H1 (cell line): ENCODE measurements around the gene IPO11. TPM values are rescaled to one million over a fixed set of nuclear protein-coding genes. Genes with fewer than 3 reads are reported as not detected.

ENCODE experiments used
- CHD2 ChIP-seq: IDR thresholded peaks from 2 replicates; pipeline ENCODE4 v1.6.1; 2012; ENCODE audit warnings: low read length, improper control_type of control experiment
- EP300 ChIP-seq, 2 experiments: IDR thresholded peaks; 1 replicate in 1 of 2; 2 replicates in 1 of 2; pipeline ENCODE4 v1.6.1; 2011 to 2012; ENCODE audit warnings: low read depth in 2 of 2, low read length in 2 of 2, mild to moderate bottlenecking in 2 of 2, borderline replicate concordance in 1 of 2, inconsistent platforms in 1 of 2, moderate library complexity in 1 of 2
- TAF1 ChIP-seq: IDR thresholded peaks from 2 replicates; pipeline ENCODE4 v1.6.1; 2011; ENCODE audit warnings: mild to moderate bottlenecking, low read depth, low read length
- TEAD4 ChIP-seq: IDR thresholded peaks from 2 replicates; pipeline ENCODE4 v1.6.1; 2012; ENCODE audit warnings: low read depth, low read length, inconsistent platforms, mixed read lengths
- polyA plus RNA-seq, 7 experiments: library from polyadenylated mRNA; depleted of rRNA in 3 of 7; stranded (reverse) in 5 of 7; unstranded in 2 of 7; fragments of >200 nt in 5 of 7; fragments of 200-250 nt in 2 of 7; gene quantifications; 1 replicate in 5 of 7; 2 replicates in 1 of 7; 4 replicates in 1 of 7; pipeline versions ENCODE4 v1.2.1 to v1.2.3, GENCODE V29; 2011 to 2013; ENCODE audit warnings: missing spikeins in 2 of 7, mixed read lengths in 2 of 7
- total RNA-seq: library from RNA; stranded (reverse); fragmentation: NEBNext Ultra II Directional; extraction: Animal tissue kit (Norgen Biotek cat#: 25700); gene quantifications from 2 replicates; pipeline ENCODE4 v1.2.1, GENCODE V29; 2021
- TF ChIP-seq, protein P1 (sequence below): IDR thresholded peaks from 2 replicates; pipeline ENCODE4 v1.6.1; 2011; ENCODE audit warnings: low read depth, mild to moderate bottlenecking, low read length; ENCODE audit not compliant: insufficient read depth

The IPO11 gene
- total and polyA plus RNA-seq, 2 of the 8 experiments (the other 6 are each of a cell fraction or from before 2014, with no cell fraction given) = 23.6 to 64.4 TPM

DNA sequence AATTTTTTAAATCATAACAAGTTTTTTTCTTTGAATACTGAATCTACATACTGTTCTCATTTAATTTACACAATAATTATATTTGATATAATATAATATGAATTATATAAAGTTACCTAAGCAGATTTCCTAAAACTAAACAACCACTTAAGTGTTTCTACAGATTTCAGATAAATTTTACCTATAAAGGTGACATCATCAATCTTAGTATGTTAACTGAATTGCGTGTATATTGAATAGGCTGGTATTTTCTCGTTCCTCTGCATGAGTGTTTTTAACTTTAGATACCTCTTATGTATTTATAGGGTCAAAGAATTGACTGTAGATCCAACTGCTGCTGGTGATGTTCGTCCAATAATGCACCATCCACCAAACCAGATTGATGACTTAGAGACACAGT lies 39.2 kb upstream of the IPO11 start (continued):
- TF ChIP-seq, protein P1, sequence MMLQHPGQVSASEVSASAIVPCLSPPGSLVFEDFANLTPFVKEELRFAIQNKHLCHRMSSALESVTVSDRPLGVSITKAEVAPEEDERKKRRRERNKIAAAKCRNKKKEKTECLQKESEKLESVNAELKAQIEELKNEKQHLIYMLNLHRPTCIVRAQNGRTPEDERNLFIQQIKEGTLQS = no peak
- no peak for TF ChIP-seq EP300 (IDR thresholded peaks at IDR 0.05; ENCODE audit: borderline replicate concordance in 1 of 2, low read depth in 2 of 2, low read length in 2 of 2)
- TF ChIP-seq CHD2 = no peak
- TF ChIP-seq TAF1 = no peak
- no peak for TF ChIP-seq TEAD4
